H54 (cell line): Measurements from ENCODE around the gene PKIG.

Experiments
- DNase-seq: peaks from one replicate; pipeline ENCODE4 v3.0.0; 2011; ENCODE audit warnings: low spot score, mixed read lengths; ENCODE audit not compliant: insufficient read length
- FAIRE-seq: peaks from 3 replicates; lab custom pipeline; 2011; peaks lifted over from hg19 to GRCh38; lab: Jason Lieb, UNC
- POLR2A ChIP-seq: IDR thresholded peaks from 2 replicates; pipeline ENCODE4 v1.6.1; 2011; ENCODE audit warnings: low read depth, mild to moderate bottlenecking, low read length

Gene PKIG

DNA sequence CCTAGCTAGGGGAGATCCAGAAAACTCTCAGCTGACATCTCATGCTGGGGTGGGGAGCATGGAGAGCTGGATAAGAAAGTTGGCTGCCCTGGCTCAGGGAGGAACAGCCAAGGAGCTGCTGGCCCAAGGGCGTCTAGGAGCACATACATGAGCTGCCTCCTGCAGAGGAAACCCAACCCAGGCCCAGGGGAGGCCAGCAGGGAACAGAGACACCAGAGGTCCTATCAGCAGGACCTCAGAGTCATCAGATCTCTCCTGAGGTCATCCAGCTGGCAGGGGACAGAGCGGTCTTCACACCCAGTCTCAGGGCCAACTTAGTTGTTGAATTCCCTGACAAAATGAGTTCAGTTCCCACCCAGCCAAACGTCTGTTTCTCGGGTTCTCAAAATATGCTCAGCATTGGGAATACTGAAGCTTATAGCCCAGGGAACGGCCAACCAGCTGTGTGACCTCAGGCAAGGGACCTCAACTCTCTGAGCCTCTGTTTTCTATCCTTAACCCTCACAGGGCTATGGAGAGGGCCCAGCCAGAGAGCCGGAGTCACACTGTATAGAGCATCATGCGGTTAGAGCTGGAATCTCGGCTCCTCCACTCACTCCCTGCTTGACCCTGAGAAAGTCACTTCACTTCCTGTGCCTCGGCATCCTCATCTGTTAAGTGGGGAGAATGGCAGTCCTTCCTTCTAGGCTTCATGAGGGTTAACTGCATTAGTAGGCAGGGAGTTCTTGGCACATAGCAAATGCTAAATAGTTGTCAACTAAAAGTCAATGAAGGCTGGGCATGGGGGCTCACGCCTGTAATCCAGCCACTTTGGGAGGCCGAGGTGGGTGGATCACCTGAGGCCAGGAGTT lies 55.4 kb downstream of the PKIG start:
- DNase-seq (no peak), FAIRE-seq (no peak)
- TF ChIP-seq POLR2A = no peak

DNA sequence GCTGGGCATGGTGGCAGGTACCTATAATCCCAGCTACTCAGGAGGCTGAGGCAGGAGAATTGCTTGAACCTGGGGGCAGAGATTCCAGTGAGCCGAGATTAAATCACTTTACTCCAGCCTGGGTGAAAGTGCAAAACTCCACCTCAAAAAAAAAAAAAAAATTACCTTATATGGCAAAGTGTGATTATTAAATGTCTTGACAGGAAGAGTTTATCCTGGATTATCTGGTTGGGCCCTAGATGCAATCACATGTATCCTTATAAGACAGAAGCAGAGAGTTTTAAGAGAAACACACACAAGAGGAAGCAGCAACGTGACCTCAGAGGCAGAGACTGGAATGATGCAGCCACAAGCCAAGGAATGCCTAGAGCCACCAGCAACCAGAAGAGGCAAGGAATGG lies 58.1 kb downstream of the PKIG start:
- TF ChIP-seq POLR2A = no peak
- no peak for DNase-seq
- no peak for FAIRE-seq

- no peak for TF ChIP-seq POLR2A
- no peak for DNase-seq
- FAIRE-seq = no peak
Observed at GRCh38 chr20:44641325-44641724, 58.9 kb downstream of the PKIG start.

DNA sequence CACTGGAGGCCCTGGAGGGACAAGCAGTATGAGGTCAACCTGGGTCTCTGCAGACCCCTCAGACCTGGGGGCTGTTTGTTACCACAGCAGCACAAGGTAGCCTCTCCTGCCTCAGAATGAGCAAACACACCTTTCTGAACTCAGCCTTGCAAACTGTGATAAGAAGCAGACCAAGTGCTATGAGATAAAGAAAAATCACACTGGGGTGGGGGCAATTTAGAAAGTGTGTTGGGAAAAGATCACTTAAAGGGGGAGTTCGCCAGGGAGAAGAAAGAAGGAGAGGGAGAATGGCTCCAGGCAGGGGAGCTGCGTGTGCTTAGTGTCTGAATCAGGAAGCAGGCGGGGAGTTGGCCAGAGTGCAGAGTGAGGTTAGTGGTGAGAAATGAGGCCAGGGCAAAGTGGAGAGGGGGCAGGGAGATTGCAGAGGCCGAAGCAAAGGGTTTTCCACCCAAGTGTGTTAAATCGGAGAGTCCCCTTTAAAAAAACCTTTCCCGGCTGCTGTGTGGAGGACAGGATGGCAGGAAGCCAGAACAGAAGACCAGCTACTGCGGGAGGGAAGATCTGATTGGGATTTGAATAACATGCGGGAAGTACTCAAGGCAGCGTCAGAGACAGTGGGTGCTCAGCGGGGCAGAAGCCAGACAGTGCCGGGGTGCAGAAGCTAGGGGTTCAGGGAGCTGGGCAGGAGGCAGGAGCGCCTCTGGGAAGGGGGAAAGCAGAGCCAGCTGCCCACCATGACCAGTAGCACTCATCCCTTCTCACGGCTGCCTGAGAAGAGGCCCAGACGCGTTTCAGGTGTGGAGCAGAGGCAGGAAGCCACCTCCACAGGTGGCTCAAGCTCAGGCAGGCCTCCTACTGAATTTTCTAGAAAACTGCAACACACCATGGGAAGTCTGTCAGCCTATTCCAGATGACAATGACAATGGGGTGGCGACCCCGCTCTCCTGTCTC lies 60.1 kb downstream of the PKIG start:
- TF ChIP-seq POLR2A = no peak
- peak; percentile 73 for DNase-seq
- no peak for FAIRE-seq

DNA sequence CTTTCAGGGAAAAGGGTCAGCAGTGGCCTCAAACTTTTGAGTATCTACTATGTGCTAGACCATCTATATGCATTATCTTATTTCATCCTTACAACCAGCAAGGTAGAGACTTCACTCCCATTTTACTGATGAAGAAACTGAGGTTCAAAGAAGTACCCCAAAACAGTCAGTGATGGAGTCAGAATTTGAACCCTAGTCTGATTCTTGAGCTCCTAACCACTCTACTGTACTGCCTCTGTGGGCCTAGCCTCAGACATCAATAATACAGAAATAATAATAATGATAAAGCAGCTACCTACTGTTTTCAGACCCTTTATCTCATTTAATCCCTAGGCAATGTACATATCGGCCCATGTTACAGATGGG lies 60.8 kb downstream of the PKIG start:
- TF ChIP-seq POLR2A = no peak
- FAIRE-seq = no peak
- no peak for DNase-seq

DNA sequence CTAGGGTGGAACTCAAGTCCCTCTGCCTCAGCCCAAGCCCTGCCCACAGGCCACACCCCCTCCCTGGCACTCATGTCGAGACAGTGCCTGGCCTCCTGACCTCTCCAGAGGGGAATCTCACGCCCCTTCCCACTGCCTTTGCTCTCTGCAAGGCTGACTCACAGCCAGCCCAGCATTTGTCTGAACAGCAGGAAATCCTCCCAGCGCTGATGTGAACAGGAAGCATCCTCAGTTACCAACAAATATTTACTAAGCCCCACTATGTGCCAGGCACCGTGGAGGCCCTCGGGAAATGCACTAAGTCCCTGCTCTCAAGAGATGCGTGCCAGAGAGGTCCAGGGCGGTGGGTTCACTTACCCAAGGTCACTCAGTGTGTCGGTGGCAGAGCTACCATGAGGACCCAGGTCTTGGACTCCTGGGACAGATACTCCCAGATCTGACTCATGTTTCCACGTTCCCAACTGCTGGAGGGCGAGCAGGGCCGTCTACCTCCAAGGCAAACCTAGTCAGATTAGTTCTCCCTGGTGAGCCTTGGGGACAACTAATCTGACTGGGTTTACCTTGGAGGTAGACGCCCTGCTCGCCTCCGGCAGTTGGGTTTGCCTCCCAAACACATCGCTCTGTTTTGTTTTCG lies 61.3 kb downstream of the PKIG start:
- TF ChIP-seq POLR2A = no peak
- FAIRE-seq = no peak
- peak; percentile 64 for DNase-seq

- FAIRE-seq = no peak
- TF ChIP-seq POLR2A = no peak
- DNase-seq = no peak
Observed at GRCh38 chr20:44644230-44644617, 61.8 kb downstream of the PKIG start.

- DNase-seq (no peak), FAIRE-seq (no peak)
- no peak for TF ChIP-seq POLR2A
Observed at GRCh38 chr20:44644667-44645131, 62.3 kb downstream of the PKIG start.

DNA sequence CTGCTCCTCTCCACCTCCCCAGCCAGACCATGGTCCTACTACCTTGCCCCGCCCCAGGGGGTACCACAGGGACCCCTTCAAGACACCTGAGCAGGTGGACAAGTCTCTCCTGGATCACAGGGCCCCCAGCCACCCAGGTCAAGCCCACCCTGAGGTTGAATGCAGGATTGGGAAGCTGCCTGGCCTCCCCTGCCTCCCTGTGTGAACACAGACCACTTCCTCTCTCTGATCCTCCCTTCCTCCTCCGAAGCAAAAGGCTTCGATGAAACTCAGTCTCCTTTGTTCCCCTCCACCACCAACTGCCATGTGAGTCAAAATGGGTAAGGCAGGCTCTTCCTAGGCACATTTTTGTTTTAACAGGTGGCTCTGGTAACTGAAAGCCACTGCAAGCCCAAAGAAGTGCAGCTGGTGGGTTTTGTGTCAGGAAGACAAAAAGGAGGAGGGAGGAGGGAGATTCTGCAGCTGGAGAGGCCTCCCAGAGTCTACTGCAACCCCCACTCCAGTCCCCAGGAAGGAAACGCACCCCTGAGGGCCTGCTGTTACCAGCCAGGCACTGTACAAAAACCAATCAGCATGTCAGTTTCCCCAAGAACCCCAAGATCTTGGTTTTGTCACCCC lies 63.8 kb downstream of the PKIG start:
- no peak for TF ChIP-seq POLR2A
- FAIRE-seq = no peak
- no peak for DNase-seq

DNA sequence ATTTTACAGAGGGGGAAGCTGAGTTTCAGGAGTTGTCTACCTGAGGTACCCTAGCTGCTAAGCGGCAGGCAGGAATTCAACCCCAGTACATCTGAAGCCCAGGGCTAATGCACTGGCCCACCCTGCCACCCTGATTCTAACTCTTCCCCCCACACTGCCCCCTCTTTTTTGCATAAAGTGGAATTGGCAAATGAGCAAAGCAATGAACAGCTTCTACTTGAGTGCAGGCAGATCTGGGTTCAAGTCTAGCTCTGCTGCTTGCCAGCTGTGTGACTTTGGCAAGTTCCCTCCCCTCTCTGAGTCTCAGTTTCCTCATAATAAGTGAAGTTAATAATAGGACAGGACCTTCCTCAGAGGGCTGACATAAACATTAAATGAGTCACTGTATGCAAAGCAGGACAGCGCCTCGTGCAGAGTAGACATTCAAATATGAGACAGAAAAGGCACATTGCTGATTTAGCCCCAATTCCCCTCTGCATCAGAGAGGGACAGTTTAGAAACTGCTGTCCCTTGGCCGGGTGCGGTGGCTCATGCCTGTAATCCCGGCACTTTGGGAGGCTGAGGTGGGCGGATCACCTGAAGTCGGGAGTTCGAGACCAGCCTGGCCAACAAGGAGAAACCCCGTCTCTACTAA lies 64.4 kb downstream of the PKIG start:
- FAIRE-seq (no peak), DNase-seq (no peak)
- TF ChIP-seq POLR2A = no peak

DNA sequence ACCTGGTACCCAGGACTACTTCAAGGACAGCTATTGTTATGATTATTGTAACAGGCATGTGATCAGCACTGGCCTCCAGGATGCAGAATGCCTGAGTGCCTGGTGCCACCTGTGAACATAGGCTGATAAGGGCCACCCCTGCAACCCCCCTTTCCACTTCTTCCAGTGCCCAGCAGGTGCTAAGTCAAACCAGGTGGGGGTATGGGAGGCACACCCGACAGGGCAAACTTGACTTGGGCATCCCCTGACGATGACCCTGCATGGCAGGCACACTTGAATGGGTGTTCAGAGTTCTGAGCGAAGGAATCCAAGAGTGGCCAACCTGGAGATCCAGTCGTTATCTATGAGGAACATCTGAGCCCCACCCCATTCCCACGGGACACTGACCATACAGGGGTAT lies 65.7 kb downstream of the PKIG start:
- no peak for FAIRE-seq
- DNase-seq = no peak
- TF ChIP-seq POLR2A = no peak

- no peak for TF ChIP-seq POLR2A
- FAIRE-seq = no peak
- no peak for DNase-seq
Observed at GRCh38 chr20:44648579-44648978, 66.2 kb downstream of the PKIG start.

GRCh38 chr20:44649126-44649525 lies 66.7 kb downstream of the PKIG start:
- no peak for TF ChIP-seq POLR2A
- FAIRE-seq (no peak), DNase-seq (no peak)
